HCT116 (cell line): ENCODE data around the gene KCNK4. TPM values are rescaled to one million over a fixed set of nuclear protein-coding genes. Genes with fewer than 3 reads are reported as not detected.

Source experiments
- ATAC-seq: fragments of 200-7000 bp; cut with Tn5 transposase; 2 replicates; pipeline ENCODE4 v1.9.1; 2020; ENCODE audit warnings: mild to moderate bottlenecking, moderate library complexity
- Bru-seq: library from RNA; stranded (reverse); fragments of 400-500 nt; gene quantifications from one replicate; lab custom pipeline; 2021; lab: Mats Ljungman, UMichigan
- BruChase-seq, 2 experiments: library from RNA; stranded (reverse); fragments of 400-500 nt; gene quantifications; one replicate each; lab custom pipeline; 2021; lab: Mats Ljungman, UMichigan
- BruUV-seq: library from RNA; stranded (reverse); fragments of 400-500 nt; replicated peaks from 2 replicates; lab custom pipeline; 2021; lab: Mats Ljungman, UMichigan
- CTCF ChIA-PET: fragments of 300-600 bp; sonication (Branson Sonifier 250); formaldehyde crosslinking; loops from one replicate; lab custom pipeline; 2021; ENCODE audit warnings: antibody characterized with exemption; lab: Charles Lee
- POLR2A ChIA-PET: fragments of 300-600, 350-600 bp; sonication (Branson Sonifier 250); formaldehyde crosslinking; loops from one replicate; lab custom pipeline; 2021; ENCODE audit warnings: antibody characterized with exemption; lab: Charles Lee
- RAD21 ChIA-PET, 2 experiments: fragments of 300-600 bp; sonication (Branson Sonifier 250); formaldehyde crosslinking; loops; one replicate each; lab custom pipeline; 2023; ENCODE audit warnings: low total read pairs in 2 of 2; ENCODE audit not compliant: uncharacterized antibody in 2 of 2, unreplicated experiment in 2 of 2, low non-redundant PET in 1 of 2; lab: Charles Lee
- DNase-seq: peaks from one replicate; pipeline ENCODE4 v3.0.0-alpha.2; 2010; ENCODE audit warnings: low read depth, low spot score
- H2AFZ ChIP-seq: fragments of 200-600 bp; shearing (Covaris generic), sonication (generic); 2 replicates; pipeline ENCODE4 v1.6.1; 2017; ENCODE audit warnings: low read depth, mixed run types, mixed read lengths, antibody characterized with exemption, low read length; ENCODE audit not compliant: poor library complexity, severe bottlenecking
- H3K27ac ChIP-seq: 2 replicates; pipeline ENCODE4 v1.5.1; 2012; ENCODE audit warnings: low read depth, low read length
- H3K27me3 ChIP-seq: fragments of 200-600 bp; sonication (generic); 2 replicates; pipeline ENCODE4 v1.6.1; 2016; ENCODE audit warnings: mixed run types, low read length, mixed read lengths; ENCODE audit not compliant: insufficient read depth
- H3K36me3 ChIP-seq, 2 experiments: fragments of 200-500 bp in 1 of 2; fragments of 200-600 bp in 1 of 2; sonication (Bioruptor generic) in 1 of 2; sonication (generic) in 1 of 2; 2 replicates each; pipeline versions ENCODE4 v1.5.1 to v1.6.1; 2014 to 2016; ENCODE audit warnings: low read length in 2 of 2, inconsistent platforms in 1 of 2, mixed read lengths in 1 of 2, mixed run types in 1 of 2; ENCODE audit not compliant: insufficient read depth in 2 of 2, control insufficient read depth in 1 of 2
- H3K4me1 ChIP-seq, 2 experiments: fragments of 200-600 bp in 1 of 2; sonication (generic) in 1 of 2; 2 replicates each; pipeline versions ENCODE4 v1.5.1 to v1.6.1; 2012 to 2017; ENCODE audit warnings: low read length in 2 of 2, inconsistent platforms in 1 of 2, mild to moderate bottlenecking in 1 of 2, mixed read lengths in 1 of 2, mixed run types in 1 of 2, moderate library complexity in 1 of 2; ENCODE audit not compliant: insufficient read depth in 2 of 2, control insufficient read depth in 1 of 2
- H3K4me2 ChIP-seq: fragments of 200-600 bp; sonication (generic); 2 replicates; pipeline ENCODE4 v1.6.1; 2017; ENCODE audit warnings: mixed run types, low read length, mixed read lengths
- H3K4me3 ChIP-seq, 2 experiments: fragments of 200-600 bp in 1 of 2; sonication (generic) in 1 of 2; replicated peaks in 1 of 2; 2 replicates each; pipeline ENCODE4 v1.5.1; 2011 to 2016; ENCODE audit warnings: low read length in 2 of 2, control low read depth in 1 of 2, low read depth in 1 of 2, mild to moderate bottlenecking in 1 of 2, mixed read lengths in 1 of 2, mixed run types in 1 of 2
- H3K79me2 ChIP-seq: fragments of 200-600 bp; sonication (generic); 2 replicates; pipeline ENCODE4 v1.6.1; 2017; ENCODE audit warnings: mild to moderate bottlenecking, mixed run types, low read length, moderate library complexity, mixed read lengths; ENCODE audit not compliant: insufficient read depth
- H3K9ac ChIP-seq: fragments of 200-600 bp; sonication (generic); 2 replicates; pipeline ENCODE4 v1.6.1; 2016; ENCODE audit warnings: low read length, mixed read lengths
- H3K9me2 ChIP-seq: fragments of 200-600 bp; sonication (generic), shearing (Covaris generic); 2 replicates; pipeline ENCODE4 v1.6.1; 2017; ENCODE audit warnings: mixed run types, mild to moderate bottlenecking, moderate library complexity; ENCODE audit not compliant: insufficient read depth
- H3K9me3 ChIP-seq, 2 experiments: fragments of 200-500 bp in 1 of 2; fragments of 200-600 bp in 1 of 2; sonication (Bioruptor generic) in 1 of 2; sonication (generic) in 1 of 2; 2 replicates each; pipeline ENCODE4 v1.6.1; 2014 to 2017; ENCODE audit warnings: low read length in 2 of 2, mixed read lengths in 2 of 2, inconsistent platforms in 1 of 2, low read depth in 1 of 2, mild to moderate bottlenecking in 1 of 2, mixed run types in 1 of 2, moderate library complexity in 1 of 2; ENCODE audit not compliant: control insufficient read depth in 1 of 2, insufficient read depth in 1 of 2
- H4K20me1 ChIP-seq: fragments of 200-600 bp; sonication (generic), shearing (Covaris generic); 2 replicates; pipeline ENCODE4 v1.6.1; 2017; ENCODE audit warnings: mixed run types, mild to moderate bottlenecking, moderate library complexity; ENCODE audit not compliant: insufficient read depth
- CBX3 ChIP-seq: IDR thresholded peaks from 2 replicates; pipeline ENCODE4 v1.6.1; 2012; ENCODE audit warnings: low read depth
- CEBPB ChIP-seq: IDR thresholded peaks from 2 replicates; pipeline ENCODE4 v1.6.1; 2012; ENCODE audit warnings: low read depth
- ELF1 ChIP-seq: IDR thresholded peaks from 2 replicates; pipeline ENCODE4 v1.6.1; 2012; ENCODE audit warnings: low read depth, borderline replicate concordance
- FOSL1 ChIP-seq: IDR thresholded peaks from 2 replicates; pipeline ENCODE4 v1.6.1; 2012; ENCODE audit warnings: low read depth
- JUND ChIP-seq: IDR thresholded peaks from 2 replicates; pipeline ENCODE4 v1.6.1; 2012
- POLR2A ChIP-seq: IDR thresholded peaks from 2 replicates; pipeline ENCODE4 v1.7.0; 2011; ENCODE audit warnings: borderline replicate concordance; ENCODE audit not compliant: insufficient read depth, insufficient read length; ENCODE audit errors: extremely low read depth
- POLR2AphosphoS5 ChIP-seq: IDR thresholded peaks from 2 replicates; pipeline ENCODE4 v1.6.1; 2011; ENCODE audit warnings: mild to moderate bottlenecking, low read depth, low read length, moderate library complexity
- SRF ChIP-seq: IDR thresholded peaks from 2 replicates; pipeline ENCODE4 v1.6.1; 2012; ENCODE audit warnings: low read depth
- TCF7L2 ChIP-seq: IDR thresholded peaks from 2 replicates; pipeline ENCODE4 v1.7.0; 2011; ENCODE audit warnings: borderline replicate concordance, inconsistent platforms; ENCODE audit not compliant: insufficient read depth, insufficient read length; ENCODE audit errors: extremely low read depth
- YY1 ChIP-seq: IDR thresholded peaks from 2 replicates; pipeline ENCODE4 v1.6.1; 2011; ENCODE audit warnings: low read length, low read depth, moderate library complexity, mild to moderate bottlenecking; ENCODE audit not compliant: insufficient replicate concordance; ENCODE audit errors: extremely low read depth
- ZNF274 ChIP-seq: fragments of 200-500 bp; sonication (Bioruptor generic); IDR thresholded peaks from 2 replicates; pipeline ENCODE4 v1.6.1; 2014; ENCODE audit warnings: mild to moderate bottlenecking, low read depth, low read length, inconsistent platforms
- intact Hi-C: fragments of 100-400 bp; cut with micrococcal nuclease; formaldehyde crosslinking; loops from 2 replicates; pipeline ENCODE4 v1.10.0; 2022
- long read RNA-seq: library from polyadenylated mRNA; unstranded; transcript quantifications from one replicate; pipeline ENCODE4 v2.0.0, GENCODE V29; 2021; ENCODE audit not compliant: unreplicated experiment
- polyA plus RNA-seq: library from polyadenylated mRNA; unstranded; fragments of >200 nt; gene quantifications from 2 replicates; pipeline ENCODE4 v1.2.1, GENCODE V29; 2012; ENCODE audit warnings: missing spikeins
- total RNA-seq: library from RNA; stranded (reverse); gene quantifications from one replicate; pipeline ENCODE4 v1.2.1, GENCODE V29; 2021; ENCODE audit not compliant: unreplicated experiment
- TF ChIP-seq, protein P1 (sequence below), 3 experiments: fragments of 200-600 bp in 1 of 3; sonication (generic) in 1 of 3; IDR thresholded peaks in 2 of 3; conservative IDR thresholded peaks in 1 of 3; 2 replicates each; pipeline ENCODE4 v1.5.1; 2012 to 2017; ENCODE audit warnings: low read depth in 2 of 3, low read length in 2 of 3, antibody characterized with exemption in 1 of 3, borderline replicate concordance in 1 of 3, control low read depth in 1 of 3, mild to moderate bottlenecking in 1 of 3, mixed read lengths in 1 of 3, mixed run types in 1 of 3, moderate library complexity in 1 of 3; ENCODE audit not compliant: insufficient read depth in 1 of 3
- TF ChIP-seq, protein P2 (sequence below): IDR thresholded peaks from 2 replicates; pipeline ENCODE4 v1.6.1; 2011; ENCODE audit warnings: mild to moderate bottlenecking, low read length, moderate library complexity; ENCODE audit not compliant: insufficient replicate concordance; ENCODE audit errors: extremely low read depth
- TF ChIP-seq, protein P3 (sequence below): IDR thresholded peaks from 2 replicates; pipeline ENCODE4 v1.6.1; 2012; ENCODE audit warnings: low read depth

Gene KCNK4
- not detected for total RNA-seq
- polyA plus RNA-seq, result not detected in 2 replicates
- percentile 23 among the genes with signal in this experiment for Bru-seq, nascent RNA
- percentile 32 among the genes with signal in this experiment for BruChase-seq, experiment 1, labeled RNA remaining after a 6-hour chase
- not detected for BruChase-seq, experiment 2, labeled RNA remaining after a 2-hour chase
- long read RNA-seq, result 0 reads

DNA sequence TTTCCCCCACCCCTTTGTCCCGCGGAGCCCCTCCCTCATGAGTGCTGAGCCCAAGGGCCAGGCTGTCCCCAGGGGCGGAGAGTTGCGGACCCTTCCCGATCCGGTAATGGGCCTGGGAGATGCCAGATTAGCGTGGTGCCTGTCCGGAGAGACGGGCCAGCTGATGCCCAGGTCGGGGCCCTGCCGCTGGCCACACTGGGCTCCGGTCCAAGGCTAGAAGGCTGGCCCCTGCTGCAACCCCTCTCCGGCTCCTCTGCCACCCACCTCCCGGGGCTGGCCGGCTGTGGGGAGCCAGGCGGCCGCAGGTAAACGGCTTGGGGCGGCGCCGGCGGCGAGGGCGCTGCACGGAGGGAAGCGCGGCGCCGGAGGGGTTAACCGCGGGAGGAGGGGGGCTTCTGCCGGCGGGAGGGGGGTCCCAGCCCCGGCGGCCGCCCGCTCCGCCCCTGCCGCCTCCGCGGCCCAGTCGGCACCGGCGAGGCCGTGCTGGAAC lies at the start of gene KCNK4:
KCNK4 (plus strand) TSS at position 41 of the 490 bp plus-strand sequence. CDS start 1,717 bp downstream, outside the sequence.
- ATAC-seq, result no peak
- ChIA-PET RAD21 (no interaction called here), POLR2A (no interaction called here), CTCF (no interaction called here)
- Histone ChIP-seq H2AFZ (no peak within 1 kb of the TSS), H4K20me1 (no peaks in the 10 kb centered on the region), H3K9me2 (no peaks in the 10 kb centered on the region), H3K36me3 (no peaks in the 10 kb centered on the region), H3K27ac (no peak within 1 kb of the TSS), H3K4me1 (peaks cover 4 to 8% of the 10 kb centered on the region in 2 experiments; a peak in 3 of 4 replicates), H3K4me2 (no peak within 1 kb of the TSS), H3K27me3 (no peaks in the 10 kb centered on the region), H3K9me3 (no peaks in the 10 kb centered on the region), H3K4me3 (no peak within 1 kb of the TSS), H3K9ac (no peak within 1 kb of the TSS), H3K79me2 (no peaks in the 10 kb centered on the region)
- BruUV-seq, result no TSS peak
- intact Hi-C loops, result no loop called here
- TF ChIP-seq POLR2AphosphoS5, result no peak
- TF ChIP-seq CEBPB, result no peak
- TF ChIP-seq FOSL1, result no peak
- no peak for TF ChIP-seq ZNF274
- TF ChIP-seq, protein P1, sequence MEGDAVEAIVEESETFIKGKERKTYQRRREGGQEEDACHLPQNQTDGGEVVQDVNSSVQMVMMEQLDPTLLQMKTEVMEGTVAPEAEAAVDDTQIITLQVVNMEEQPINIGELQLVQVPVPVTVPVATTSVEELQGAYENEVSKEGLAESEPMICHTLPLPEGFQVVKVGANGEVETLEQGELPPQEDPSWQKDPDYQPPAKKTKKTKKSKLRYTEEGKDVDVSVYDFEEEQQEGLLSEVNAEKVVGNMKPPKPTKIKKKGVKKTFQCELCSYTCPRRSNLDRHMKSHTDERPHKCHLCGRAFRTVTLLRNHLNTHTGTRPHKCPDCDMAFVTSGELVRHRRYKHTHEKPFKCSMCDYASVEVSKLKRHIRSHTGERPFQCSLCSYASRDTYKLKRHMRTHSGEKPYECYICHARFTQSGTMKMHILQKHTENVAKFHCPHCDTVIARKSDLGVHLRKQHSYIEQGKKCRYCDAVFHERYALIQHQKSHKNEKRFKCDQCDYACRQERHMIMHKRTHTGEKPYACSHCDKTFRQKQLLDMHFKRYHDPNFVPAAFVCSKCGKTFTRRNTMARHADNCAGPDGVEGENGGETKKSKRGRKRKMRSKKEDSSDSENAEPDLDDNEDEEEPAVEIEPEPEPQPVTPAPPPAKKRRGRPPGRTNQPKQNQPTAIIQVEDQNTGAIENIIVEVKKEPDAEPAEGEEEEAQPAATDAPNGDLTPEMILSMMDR (IDR thresholded peaks at IDR 0.05 in 2 of 3, conservative IDR thresholded peaks at IDR 0.05 in 1 of 3; ENCODE audit: borderline replicate concordance in 1 of 3, insufficient read depth in 1 of 3, low read depth in 2 of 3, low read length in 2 of 3), result no peak
- no peak for TF ChIP-seq YY1
- no peak for TF ChIP-seq POLR2A
- no peak for TF ChIP-seq SRF
- TF ChIP-seq ELF1, result no peak
- TF ChIP-seq, protein P2, sequence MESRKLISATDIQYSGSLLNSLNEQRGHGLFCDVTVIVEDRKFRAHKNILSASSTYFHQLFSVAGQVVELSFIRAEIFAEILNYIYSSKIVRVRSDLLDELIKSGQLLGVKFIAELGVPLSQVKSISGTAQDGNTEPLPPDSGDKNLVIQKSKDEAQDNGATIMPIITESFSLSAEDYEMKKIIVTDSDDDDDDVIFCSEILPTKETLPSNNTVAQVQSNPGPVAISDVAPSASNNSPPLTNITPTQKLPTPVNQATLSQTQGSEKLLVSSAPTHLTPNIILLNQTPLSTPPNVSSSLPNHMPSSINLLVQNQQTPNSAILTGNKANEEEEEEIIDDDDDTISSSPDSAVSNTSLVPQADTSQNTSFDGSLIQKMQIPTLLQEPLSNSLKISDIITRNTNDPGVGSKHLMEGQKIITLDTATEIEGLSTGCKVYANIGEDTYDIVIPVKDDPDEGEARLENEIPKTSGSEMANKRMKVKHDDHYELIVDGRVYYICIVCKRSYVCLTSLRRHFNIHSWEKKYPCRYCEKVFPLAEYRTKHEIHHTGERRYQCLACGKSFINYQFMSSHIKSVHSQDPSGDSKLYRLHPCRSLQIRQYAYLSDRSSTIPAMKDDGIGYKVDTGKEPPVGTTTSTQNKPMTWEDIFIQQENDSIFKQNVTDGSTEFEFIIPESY, result no peak
- no peak for TF ChIP-seq CBX3
- TF ChIP-seq, protein P3, sequence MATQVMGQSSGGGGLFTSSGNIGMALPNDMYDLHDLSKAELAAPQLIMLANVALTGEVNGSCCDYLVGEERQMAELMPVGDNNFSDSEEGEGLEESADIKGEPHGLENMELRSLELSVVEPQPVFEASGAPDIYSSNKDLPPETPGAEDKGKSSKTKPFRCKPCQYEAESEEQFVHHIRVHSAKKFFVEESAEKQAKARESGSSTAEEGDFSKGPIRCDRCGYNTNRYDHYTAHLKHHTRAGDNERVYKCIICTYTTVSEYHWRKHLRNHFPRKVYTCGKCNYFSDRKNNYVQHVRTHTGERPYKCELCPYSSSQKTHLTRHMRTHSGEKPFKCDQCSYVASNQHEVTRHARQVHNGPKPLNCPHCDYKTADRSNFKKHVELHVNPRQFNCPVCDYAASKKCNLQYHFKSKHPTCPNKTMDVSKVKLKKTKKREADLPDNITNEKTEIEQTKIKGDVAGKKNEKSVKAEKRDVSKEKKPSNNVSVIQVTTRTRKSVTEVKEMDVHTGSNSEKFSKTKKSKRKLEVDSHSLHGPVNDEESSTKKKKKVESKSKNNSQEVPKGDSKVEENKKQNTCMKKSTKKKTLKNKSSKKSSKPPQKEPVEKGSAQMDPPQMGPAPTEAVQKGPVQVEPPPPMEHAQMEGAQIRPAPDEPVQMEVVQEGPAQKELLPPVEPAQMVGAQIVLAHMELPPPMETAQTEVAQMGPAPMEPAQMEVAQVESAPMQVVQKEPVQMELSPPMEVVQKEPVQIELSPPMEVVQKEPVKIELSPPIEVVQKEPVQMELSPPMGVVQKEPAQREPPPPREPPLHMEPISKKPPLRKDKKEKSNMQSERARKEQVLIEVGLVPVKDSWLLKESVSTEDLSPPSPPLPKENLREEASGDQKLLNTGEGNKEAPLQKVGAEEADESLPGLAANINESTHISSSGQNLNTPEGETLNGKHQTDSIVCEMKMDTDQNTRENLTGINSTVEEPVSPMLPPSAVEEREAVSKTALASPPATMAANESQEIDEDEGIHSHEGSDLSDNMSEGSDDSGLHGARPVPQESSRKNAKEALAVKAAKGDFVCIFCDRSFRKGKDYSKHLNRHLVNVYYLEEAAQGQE, result no peak
- no peak for TF ChIP-seq JUND
- no peak for TF ChIP-seq TCF7L2
- DNase-seq, result no peak
